Renal pelvis (tissue), 4 donors: ENCODE data around the gene UNC93B1. TPM values are rescaled to one million over a fixed set of nuclear protein-coding genes. Genes with fewer than 3 reads are reported as not detected.
"Not testable (repeated sequence)": the region's sequence is repeated elsewhere in the genome, so short reads cannot be mapped to it uniquely, and the experiment has no call there.

Experiments
- DNase-seq: peaks from one replicate; pipeline ENCODE4 v3.0.0-alpha.2; 2013
- polyA plus RNA-seq, 3 donors: library from polyadenylated mRNA; unstranded; fragments of 120-200 nt; gene quantifications; one replicate each; pipeline ENCODE4 v1.2.1, GENCODE V29; 2013; ENCODE audit not compliant: insufficient read length in 3 of 3

UNC93B1 gene
- polyA plus RNA-seq, 3 donors: 11.1 to 13.1 (median 11.4) TPM

- DNase-seq: not testable (repeated sequence)
Observed at GRCh38 chr11:67995579-67995978, 8.3 kb downstream of the UNC93B1 start.

DNA sequence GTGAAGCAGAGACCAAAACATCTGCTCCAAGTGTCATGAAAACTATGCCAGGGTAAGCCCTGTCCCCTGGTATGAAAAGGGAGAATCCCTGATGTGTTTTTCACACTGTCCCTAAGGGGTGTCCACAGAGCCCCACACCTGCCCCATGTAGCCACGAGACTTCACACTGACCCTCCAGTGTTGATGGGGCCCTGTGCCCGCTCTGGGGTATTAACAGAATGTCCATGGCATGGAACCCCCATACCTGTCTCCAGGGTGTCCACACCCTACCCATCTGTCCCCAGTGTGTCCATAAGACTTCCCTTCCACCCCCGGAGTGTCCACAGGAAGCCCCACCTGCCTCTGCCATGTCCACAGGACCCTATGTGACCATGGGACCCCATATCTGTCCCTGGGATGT lies 8.8 kb downstream of the UNC93B1 start:
- not testable (repeated sequence) for DNase-seq

DNA sequence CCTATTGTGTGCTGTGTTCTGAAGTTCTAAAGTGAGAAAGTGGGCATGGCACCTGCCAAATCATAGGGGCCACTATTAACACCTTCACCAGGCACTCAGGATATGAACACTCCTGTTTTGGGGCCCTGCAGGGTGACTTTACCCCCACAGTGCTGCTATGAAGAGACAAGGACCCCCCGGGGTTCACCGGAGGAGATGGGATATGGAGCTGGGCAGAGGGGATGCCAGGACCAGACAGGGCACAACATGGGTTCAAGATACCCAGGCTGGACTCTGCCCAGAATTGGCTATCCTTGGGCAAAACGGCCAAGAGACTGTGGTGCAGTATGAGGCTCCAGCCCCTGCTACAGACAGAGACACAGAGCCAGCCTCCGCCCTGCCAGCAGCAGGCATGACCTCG lies 9.5 kb downstream of the UNC93B1 start:
- DNase-seq: not testable (repeated sequence)

GRCh38 chr11:67993821-67994220 lies 10.1 kb downstream of the UNC93B1 start:
- not testable (repeated sequence) for DNase-seq

GRCh38 chr11:67991347-67992121 lies 12.4 kb downstream of the UNC93B1 start:
- DNase-seq: not testable (repeated sequence)

GRCh38 chr11:67990546-67991346 lies 13.2 kb downstream of the UNC93B1 start:
- DNase-seq: not testable (repeated sequence)

- DNase-seq: not testable (repeated sequence)
Observed at GRCh38 chr11:67985302-67985701, 18.6 kb downstream of the UNC93B1 start.

GRCh38 chr11:67983951-67984350 lies 19.9 kb downstream of the UNC93B1 start:
- no peak for DNase-seq

GRCh38 chr11:67982255-67982857 lies 21.5 kb downstream of the UNC93B1 start:
- DNase-seq: not testable (repeated sequence)

DNA sequence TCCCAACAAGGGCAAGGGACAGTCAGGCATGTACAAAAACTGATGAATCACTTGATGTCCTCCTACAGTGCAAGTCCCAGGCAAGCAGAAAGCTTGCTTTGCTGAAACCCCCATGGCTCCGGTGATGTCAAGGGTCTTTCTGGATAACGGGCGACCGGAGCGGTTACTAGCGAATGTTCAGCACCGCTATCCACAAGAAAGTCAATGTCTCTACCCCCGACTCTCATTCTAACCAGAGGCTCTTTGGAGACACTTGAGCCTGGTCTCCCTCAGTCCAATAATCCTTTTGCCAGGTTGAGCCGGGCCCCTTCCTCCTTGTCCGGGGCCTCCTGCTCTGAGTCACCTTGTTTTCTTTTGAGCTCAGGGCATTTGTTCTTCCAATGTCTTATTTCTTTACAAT lies 22.7 kb downstream of the UNC93B1 start:
- not testable (repeated sequence) for DNase-seq

- not testable (repeated sequence) for DNase-seq
Observed at GRCh38 chr11:67978766-67979418, 25.0 kb downstream of the UNC93B1 start.

GRCh38 chr11:67974746-67975145 lies 29.2 kb downstream of the UNC93B1 start:
- not testable (repeated sequence) for DNase-seq

DNA sequence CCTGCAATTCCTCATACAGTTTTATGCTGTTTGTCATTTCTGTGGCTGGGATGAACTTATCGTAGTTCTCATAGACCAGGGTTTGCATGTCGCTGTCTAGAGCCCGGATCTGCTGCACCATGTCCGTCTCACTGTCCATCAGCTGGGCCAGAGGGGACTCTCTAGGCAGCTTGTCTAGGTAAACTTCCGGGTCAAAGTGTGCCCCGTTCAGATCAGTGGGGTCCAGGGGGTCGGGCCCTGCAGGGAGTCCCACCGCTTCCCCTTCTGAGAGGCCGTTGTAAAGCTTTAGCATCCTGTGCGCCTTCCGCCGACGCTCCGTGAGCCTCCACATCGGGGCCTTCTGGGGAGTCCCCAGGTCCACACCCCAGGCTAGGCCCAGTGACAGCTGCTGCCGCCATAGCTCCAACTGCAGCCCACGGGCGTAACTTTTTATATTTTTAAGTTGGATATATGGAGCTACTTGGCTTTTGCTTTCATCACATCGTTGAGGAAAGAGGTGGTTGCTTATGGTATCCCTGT lies 38.0 kb downstream of the UNC93B1 start:
- DNase-seq: not testable (repeated sequence)

- not testable (repeated sequence) for DNase-seq
Observed at GRCh38 chr11:67964746-67965145, 39.2 kb downstream of the UNC93B1 start.

DNA sequence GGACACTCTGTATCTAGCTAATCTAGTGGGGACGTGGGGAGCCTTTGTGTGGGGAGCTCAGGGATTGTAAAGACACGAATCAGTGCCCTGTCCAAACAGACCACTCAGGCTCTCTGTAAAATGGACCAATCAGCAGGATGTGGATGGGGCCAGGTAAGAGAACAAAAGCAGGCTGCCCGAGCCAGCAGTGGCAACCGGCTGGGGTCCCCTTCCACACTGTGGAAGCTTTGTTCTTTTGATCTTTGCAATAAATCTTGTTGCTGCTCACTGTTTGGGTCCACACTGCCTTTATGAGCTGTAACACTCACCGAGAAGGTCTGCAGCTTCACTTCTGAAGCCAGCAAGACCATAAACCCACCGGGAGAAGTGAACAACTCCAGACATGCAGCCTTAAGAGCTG lies 40.0 kb downstream of the UNC93B1 start:
- not testable (repeated sequence) for DNase-seq

DNA sequence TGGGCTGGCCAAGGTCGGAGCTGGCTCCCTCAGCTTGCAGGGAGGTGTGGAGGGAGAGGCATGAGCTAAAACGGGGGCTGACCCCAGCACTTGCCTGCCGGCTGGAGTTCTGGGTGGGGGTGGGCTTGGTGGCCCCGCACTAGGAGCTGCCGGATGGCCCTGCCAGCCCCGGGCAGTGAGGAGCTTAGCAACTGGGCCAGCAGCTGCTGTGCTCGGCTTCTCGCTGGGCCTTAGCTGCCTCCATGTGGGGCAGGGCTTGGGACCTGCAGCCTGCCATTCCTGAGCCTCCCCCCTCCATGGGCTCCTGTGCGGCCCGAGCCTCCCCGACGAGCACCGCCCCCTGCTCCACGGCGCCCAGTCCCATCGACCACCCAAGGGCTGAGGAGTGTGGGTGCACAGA lies 40.7 kb downstream of the UNC93B1 start:
- not testable (repeated sequence) for DNase-seq

GRCh38 chr11:67956236-67956635 lies 47.7 kb downstream of the UNC93B1 start:
- not testable (repeated sequence) for DNase-seq

- DNase-seq: peak; percentile 58
Observed at GRCh38 chr11:67955461-67956007, 48.4 kb downstream of the UNC93B1 start.

DNA sequence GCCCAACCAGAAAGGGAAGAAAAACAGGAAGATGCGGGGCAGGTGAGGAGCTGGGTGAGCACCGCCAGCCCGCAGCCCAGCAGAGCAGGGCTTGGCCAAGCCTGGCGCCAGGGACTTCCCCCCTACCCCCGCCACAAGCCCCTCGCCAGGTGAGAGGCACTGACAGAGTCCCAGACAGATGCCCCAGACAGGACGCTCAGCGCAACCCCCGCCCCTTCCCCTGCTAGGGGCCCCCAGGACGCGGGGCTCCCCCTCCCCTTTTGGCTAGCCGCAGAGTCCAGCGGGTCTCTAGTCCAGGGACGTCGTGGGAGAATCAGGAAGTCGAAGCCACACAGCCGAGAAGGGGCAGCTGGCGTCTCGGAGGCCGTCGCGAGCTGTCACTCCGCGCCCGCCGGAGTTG lies 48.9 kb downstream of the UNC93B1 start:
- not testable (repeated sequence) for DNase-seq

DNA sequence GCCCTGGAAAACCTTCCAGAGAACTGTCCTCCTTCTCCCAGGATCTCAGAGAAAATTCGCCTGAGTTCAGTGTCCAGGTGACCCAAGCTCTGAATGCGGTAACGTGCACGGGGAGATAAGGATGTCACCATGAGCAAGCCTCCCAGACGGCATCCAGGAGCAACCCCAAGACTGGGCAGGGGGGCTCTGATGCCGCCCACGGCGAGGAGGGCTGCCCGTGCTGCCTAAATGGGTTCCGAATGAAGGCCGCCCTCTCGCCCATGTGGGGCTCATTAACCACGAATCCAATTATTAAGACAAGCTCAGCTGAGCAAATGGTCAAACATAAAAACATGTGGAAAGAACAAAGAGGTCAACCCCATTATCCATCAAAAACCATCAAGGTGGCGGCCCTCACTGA lies 49.6 kb downstream of the UNC93B1 start:
- DNase-seq: not testable (repeated sequence)

DNA sequence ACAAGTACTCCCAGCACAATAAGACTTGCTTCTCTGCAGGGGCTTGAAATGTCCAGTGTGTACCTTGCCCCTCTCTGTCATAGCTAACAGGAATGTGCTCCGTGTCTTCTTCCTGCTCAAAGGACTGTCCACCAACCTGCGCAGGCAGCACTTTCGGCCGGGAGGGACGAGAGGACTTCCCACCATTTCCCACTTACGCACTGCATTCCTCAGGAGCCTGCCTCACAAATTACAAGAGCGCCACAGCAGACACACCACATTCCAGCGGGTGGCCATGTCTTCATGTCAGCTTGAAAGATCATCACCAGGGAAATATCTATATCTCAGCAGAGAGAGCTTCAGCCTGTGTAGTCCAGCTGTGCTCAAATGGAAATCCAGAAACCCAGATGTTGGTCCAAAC lies 53.2 kb downstream of the UNC93B1 start:
- DNase-seq: not testable (repeated sequence)
